Measurements from ENCODE around the gene NUDT16L1. TPM values are rescaled to one million over a fixed set of nuclear protein-coding genes. Genes with fewer than 3 reads are reported as not detected.
A peak's percentile ranks its signal among the peaks of the same experiment; 100 is the strongest.

Gene NUDT16L1
- total and polyA plus RNA-seq, 2 of the 13 experiments (the other 11 are each of a cell fraction or from before 2014, with no cell fraction given) = 28.0 to 40.5 TPM

DNA sequence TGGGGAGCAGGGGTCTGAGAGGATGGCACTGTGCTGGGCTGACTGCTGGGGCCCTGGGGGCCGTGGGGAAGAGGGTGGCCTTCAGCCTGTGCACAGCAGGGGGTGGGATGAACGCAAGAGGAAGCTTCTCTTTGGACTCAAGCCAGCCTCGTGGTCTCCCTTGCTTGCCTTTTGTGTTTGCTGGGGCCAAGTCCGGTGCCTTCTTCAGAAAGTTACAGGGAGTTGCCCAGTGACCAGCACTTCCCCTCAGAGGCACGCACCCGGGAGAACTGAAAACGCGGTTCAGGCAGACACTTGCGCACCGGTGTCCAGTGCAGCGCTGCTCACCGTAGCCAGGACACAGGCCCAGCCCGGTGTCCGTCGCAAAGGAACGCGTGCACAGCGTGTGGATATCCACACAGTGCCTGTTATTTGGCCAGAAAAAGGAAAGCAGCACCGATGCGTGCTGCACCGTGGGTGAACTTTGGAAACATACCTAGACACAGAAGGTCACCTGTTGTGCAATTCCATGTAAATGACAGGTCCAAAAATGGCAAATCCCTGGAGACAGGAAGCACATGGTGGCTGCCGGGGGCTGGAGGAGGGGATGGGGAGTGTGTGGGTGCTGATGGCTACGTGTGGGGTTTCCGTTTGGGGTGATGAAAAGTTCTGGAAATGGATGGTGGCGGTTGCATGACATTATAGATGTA, 29.4 kb upstream of the NUDT16L1 start (continued):
- TF ChIP-seq, protein P1, sequence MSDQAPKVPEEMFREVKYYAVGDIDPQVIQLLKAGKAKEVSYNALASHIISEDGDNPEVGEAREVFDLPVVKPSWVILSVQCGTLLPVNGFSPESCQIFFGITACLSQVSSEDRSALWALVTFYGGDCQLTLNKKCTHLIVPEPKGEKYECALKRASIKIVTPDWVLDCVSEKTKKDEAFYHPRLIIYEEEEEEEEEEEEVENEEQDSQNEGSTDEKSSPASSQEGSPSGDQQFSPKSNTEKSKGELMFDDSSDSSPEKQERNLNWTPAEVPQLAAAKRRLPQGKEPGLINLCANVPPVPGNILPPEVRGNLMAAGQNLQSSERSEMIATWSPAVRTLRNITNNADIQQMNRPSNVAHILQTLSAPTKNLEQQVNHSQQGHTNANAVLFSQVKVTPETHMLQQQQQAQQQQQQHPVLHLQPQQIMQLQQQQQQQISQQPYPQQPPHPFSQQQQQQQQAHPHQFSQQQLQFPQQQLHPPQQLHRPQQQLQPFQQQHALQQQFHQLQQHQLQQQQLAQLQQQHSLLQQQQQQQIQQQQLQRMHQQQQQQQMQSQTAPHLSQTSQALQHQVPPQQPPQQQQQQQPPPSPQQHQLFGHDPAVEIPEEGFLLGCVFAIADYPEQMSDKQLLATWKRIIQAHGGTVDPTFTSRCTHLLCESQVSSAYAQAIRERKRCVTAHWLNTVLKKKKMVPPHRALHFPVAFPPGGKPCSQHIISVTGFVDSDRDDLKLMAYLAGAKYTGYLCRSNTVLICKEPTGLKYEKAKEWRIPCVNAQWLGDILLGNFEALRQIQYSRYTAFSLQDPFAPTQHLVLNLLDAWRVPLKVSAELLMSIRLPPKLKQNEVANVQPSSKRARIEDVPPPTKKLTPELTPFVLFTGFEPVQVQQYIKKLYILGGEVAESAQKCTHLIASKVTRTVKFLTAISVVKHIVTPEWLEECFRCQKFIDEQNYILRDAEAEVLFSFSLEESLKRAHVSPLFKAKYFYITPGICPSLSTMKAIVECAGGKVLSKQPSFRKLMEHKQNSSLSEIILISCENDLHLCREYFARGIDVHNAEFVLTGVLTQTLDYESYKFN (CRISPR knock-in tag; conservative IDR thresholded peaks at IDR 0.05) = peak; percentile 96
- TF ChIP-seq TBX2 (CRISPR knock-in tag; IDR thresholded peaks at IDR 0.05; ENCODE audit: borderline replicate concordance) (peak; percentile 83), FOXP1 (IDR thresholded peaks at IDR 0.05) (no peak), FOXP1 (CRISPR knock-in tag; IDR thresholded peaks at IDR 0.05) (peak; percentile 77; the same call in 1 of the 2 replicates), ELF3 (CRISPR knock-in tag; IDR thresholded peaks at IDR 0.05) (peak; percentile 21; the same call in 1 of the 2 replicates), ZNF790 (CRISPR knock-in tag; IDR thresholded peaks at IDR 0.05; ENCODE audit: borderline replicate concordance) (peak; percentile 72; the same call in 1 of the 2 replicates), NR3C1 (CRISPR knock-in tag; IDR thresholded peaks at IDR 0.05) (no peak), NR2F2 (IDR thresholded peaks at IDR 0.05; ENCODE audit: borderline replicate concordance, low read depth) (peak; percentile 79; the same call in 1 of the 2 replicates), TEAD3 (CRISPR knock-in tag; optimal IDR thresholded peaks at IDR 0.05; ENCODE audit: borderline replicate concordance) (peak; percentile 97), ZNF180 (CRISPR knock-in tag; IDR thresholded peaks at IDR 0.05; ENCODE audit: borderline replicate concordance, low read depth) (0 out of 2 replicates have a peak, but pooled peaks have one; percentile 63), ZBTB49 (CRISPR knock-in tag; IDR thresholded peaks at IDR 0.05; ENCODE audit: borderline replicate concordance) (0 out of 2 replicates have a peak, but pooled peaks have one; percentile 30), ZNF496 (CRISPR knock-in tag; IDR thresholded peaks at IDR 0.05; ENCODE audit: insufficient replicate concordance) (no peak), ISL2 (CRISPR knock-in tag; IDR thresholded peaks at IDR 0.05) (peak; percentile 89), ZBTB1 (CRISPR knock-in tag; IDR thresholded peaks at IDR 0.05; ENCODE audit: borderline replicate concordance) (no peak), DNMT1 (CRISPR knock-in tag; IDR thresholded peaks at IDR 0.05) (no peak; the same call in none of the 2 replicates), ZNF75D (CRISPR knock-in tag; IDR thresholded peaks at IDR 0.05; ENCODE audit: borderline replicate concordance) (no peak), SP140L (CRISPR knock-in tag; IDR thresholded peaks at IDR 0.05; ENCODE audit: borderline replicate concordance) (no peak)
- TF ChIP-seq, protein P2, sequence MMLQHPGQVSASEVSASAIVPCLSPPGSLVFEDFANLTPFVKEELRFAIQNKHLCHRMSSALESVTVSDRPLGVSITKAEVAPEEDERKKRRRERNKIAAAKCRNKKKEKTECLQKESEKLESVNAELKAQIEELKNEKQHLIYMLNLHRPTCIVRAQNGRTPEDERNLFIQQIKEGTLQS (CRISPR knock-in tag; IDR thresholded peaks at IDR 0.05) = peak; percentile 67; the same call in 1 of the 2 replicates
- TF ChIP-seq, protein P3, sequence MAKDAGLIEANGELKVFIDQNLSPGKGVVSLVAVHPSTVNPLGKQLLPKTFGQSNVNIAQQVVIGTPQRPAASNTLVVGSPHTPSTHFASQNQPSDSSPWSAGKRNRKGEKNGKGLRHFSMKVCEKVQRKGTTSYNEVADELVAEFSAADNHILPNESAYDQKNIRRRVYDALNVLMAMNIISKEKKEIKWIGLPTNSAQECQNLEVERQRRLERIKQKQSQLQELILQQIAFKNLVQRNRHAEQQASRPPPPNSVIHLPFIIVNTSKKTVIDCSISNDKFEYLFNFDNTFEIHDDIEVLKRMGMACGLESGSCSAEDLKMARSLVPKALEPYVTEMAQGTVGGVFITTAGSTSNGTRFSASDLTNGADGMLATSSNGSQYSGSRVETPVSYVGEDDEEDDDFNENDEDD (CRISPR knock-in tag; IDR thresholded peaks at IDR 0.05; ENCODE audit: borderline replicate concordance) = peak; percentile 86; the same call in 1 of the 2 replicates
- TF ChIP-seq, protein P4, sequence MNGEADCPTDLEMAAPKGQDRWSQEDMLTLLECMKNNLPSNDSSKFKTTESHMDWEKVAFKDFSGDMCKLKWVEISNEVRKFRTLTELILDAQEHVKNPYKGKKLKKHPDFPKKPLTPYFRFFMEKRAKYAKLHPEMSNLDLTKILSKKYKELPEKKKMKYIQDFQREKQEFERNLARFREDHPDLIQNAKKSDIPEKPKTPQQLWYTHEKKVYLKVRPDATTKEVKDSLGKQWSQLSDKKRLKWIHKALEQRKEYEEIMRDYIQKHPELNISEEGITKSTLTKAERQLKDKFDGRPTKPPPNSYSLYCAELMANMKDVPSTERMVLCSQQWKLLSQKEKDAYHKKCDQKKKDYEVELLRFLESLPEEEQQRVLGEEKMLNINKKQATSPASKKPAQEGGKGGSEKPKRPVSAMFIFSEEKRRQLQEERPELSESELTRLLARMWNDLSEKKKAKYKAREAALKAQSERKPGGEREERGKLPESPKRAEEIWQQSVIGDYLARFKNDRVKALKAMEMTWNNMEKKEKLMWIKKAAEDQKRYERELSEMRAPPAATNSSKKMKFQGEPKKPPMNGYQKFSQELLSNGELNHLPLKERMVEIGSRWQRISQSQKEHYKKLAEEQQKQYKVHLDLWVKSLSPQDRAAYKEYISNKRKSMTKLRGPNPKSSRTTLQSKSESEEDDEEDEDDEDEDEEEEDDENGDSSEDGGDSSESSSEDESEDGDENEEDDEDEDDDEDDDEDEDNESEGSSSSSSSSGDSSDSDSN (CRISPR knock-in tag; IDR thresholded peaks at IDR 0.05) = peak; percentile 74

Data from HepG2 (cell line).